GM19351 (cell line): ENCODE measurements around the gene MSH2.
"Not testable (repeated sequence)": the region's sequence is repeated elsewhere in the genome, so short reads cannot be mapped to it uniquely, and the experiment has no call there.

Source experiments
- ATAC-seq: cut with Tn5 transposase; IDR thresholded peaks from one replicate; pipeline ENCODE4 v1.9.1; 2021; ENCODE audit warnings: mild to moderate bottlenecking, moderate library complexity; ENCODE audit not compliant: unreplicated experiment

MSH2 gene

DNA sequence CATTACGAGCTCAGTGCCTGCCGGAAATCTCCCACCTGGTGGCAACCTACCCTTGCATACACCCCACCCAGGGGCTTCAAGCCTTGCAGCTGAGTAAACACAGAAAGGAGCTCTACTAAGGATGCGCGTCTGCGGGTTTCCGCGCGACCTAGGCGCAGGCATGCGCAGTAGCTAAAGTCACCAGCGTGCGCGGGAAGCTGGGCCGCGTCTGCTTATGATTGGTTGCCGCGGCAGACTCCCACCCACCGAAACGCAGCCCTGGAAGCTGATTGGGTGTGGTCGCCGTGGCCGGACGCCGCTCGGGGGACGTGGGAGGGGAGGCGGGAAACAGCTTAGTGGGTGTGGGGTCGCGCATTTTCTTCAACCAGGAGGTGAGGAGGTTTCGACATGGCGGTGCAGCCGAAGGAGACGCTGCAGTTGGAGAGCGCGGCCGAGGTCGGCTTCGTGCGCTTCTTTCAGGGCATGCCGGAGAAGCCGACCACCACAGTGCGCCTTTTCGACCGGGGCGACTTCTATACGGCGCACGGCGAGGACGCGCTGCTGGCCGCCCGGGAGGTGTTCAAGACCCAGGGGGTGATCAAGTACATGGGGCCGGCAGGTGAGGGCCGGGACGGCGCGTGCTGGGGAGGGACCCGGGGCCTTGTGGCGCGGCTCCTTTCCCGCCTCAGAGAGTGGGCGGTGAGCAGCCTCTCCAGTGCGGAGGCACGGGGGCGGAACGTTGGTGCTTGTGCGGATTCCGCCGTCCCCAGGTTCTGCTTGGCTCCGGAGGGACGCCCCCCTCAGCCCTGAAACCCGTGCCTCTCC is at the start of gene MSH2:
Gene MSH2, plus strand, starts transcription at position 352 of the 804 bp plus-strand sequence. Its CDS starts 36 bp downstream, at position 388.
- ATAC-seq = peak; percentile 89

DNA sequence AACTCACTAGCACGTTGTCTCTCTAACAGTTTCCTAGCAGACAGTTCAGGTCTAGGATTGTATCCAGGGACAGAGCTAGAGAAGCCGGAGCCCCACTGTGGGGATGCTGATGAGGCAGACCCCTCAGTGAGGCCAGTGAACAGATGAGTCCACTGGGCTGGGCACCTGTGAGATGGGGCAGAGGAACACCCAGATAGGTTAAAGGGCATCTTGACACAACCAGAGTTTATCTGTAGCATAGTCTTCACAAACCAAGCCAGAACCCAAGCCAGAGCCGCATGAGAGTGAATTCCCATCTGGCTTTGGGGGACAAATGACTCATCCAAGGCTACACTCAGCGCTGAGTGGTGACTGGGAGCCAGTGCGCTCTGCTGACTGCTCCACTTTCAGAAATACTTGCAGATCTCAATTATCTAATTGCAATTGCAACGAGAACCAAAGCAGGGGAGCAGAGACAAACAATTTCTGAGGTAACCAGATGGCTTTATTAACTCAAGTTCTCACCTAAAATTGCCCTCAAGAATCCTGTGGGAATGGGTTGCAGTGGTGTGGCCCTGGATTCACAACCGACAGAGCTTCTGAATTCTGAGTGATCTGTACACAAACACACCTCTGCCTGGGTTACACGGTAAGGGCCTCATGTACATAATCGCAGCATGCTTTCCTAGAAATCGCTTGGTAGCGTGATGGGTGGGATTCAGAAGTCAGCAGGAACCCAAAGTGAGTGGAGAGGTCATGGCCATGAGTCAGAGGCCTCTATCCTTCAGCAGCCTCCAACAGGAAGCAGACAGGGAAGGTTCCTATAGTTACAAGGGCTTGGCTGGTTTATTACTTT is 48.7 kb upstream of the MSH2 start:
- no peak for ATAC-seq

- no peak for ATAC-seq
These were observed 48.1 kb upstream of the MSH2 start for GRCh38 chr2:47354848-47355204.

- ATAC-seq = no peak
These were observed 45.5 kb upstream of the MSH2 start for GRCh38 chr2:47357483-47357882.

- no peak for ATAC-seq
These were observed 43.5 kb upstream of the MSH2 start for GRCh38 chr2:47359375-47359868.

GRCh38 chr2:47360283-47360682 is 42.7 kb upstream of the MSH2 start:
- no peak for ATAC-seq

DNA sequence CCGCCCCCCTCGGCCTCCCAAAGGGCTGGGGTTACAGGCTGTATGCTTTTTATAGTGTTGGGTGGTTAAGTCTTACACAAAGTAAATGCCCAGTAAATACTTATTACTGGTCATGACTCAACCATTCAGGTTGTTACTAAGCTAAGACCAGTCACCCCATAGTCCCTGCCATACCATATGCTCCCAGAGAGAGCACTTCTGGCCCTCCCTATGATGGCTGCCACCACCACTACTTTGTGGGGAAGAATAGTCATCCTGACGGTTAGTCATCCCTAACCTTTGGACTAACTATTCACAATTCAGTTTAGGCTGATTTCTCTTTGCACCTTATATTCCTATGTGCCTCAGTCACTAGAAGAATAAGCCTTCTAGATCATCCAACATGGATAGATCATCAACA is 42.0 kb upstream of the MSH2 start:
- no peak for ATAC-seq

- not testable (repeated sequence) for ATAC-seq
These were observed 41.3 kb upstream of the MSH2 start for GRCh38 chr2:47361505-47362229.

DNA sequence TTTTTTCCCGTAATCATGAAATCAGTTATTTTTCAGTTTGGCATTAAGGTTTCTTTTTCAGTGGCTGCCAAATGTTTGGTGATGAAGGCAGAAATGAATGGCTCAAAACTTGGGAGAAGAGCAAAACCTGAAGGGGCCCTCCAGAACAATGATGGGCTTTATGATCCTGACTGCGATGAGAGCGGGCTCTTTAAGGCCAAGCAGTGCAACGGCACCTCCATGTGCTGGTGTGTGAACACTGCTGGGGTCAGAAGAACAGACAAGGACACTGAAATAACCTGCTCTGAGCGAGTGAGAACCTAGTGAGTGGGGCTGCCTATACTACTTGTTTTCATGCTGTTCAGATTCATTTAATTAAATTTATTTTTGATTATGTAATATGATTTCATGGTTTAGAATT is 29.2 kb upstream of the MSH2 start:
- ATAC-seq = no peak

- no peak for ATAC-seq
These were observed 27.6 kb upstream of the MSH2 start for GRCh38 chr2:47375307-47375706.

- ATAC-seq = no peak
These were observed 23.6 kb upstream of the MSH2 start for GRCh38 chr2:47379384-47379783.

GRCh38 chr2:47381408-47381807 is 21.5 kb upstream of the MSH2 start:
- no peak for ATAC-seq

- ATAC-seq = peak; percentile 77
These were observed 16.4 kb upstream of the MSH2 start for GRCh38 chr2:47386551-47386950.

DNA sequence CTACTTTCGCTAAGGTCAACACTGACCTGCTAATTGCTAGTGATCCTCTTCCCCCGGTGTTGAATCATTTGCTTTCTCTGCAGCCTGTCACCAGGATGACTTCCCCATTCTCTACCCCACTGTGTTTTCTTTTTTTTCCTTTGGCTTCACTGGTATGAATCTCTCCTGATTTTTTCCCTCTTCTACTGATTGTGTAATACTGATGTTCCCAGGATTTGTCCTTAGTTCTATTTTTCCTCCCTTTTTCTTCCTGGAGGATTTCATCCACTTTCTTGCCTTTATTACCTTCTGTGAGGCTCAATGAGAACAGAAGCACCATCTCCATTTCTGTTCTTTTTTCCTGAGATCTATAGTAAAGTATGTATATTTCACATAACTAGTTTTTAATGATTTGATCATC is 14.1 kb upstream of the MSH2 start:
- no peak for ATAC-seq

GRCh38 chr2:47389692-47390091 is 13.3 kb upstream of the MSH2 start:
- no peak for ATAC-seq

- no peak for ATAC-seq
These were observed 984 bp upstream of the MSH2 start for GRCh38 chr2:47401789-47402554.

- ATAC-seq = no peak
These were observed 476 bp upstream of the MSH2 start for GRCh38 chr2:47402555-47402804.

- ATAC-seq = no peak
These were observed 745 bp downstream of the MSH2 start for GRCh38 chr2:47403609-47404193.

DNA sequence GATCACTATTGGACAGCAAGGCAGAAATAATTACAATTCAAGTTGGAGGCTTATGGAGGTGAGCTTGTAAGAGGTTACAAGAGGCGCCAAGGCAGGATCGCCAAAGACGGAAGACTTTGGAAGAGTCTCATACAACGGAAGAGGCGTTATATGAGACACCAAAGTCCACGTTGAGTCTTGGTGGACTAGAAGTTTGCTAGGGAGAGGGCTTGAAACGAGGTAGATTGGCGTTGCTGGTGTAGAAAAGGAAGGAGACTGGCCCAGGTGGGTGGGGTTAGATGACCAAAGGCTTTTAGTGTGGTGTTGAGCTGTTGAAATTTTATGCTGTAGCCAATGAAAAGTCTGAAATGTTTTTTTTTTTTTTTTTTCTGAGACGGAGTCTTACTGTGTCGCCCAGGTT is 1.4 kb downstream of the MSH2 start:
- ATAC-seq = no peak

DNA sequence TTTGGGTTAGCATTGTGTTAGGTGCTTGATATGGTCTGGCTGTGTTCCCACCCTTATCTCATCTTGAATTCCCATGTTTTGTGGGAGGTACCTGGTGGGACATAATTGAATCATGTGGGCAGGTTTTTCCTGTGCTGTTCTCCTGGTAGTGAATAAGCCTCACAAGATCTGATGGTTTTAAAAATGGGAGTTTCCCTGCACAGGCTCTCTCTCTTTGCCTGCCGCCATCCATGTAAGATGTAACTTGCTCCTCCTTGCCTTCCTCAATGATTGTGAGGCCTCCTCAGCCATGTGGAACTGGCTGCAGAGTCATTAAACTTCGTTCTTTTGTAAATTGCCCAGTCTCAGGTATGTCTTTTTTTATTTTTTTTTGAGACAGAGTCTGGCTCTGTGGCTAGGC is 2.8 kb downstream of the MSH2 start:
- ATAC-seq = no peak
